ENCODE measurements around the gene SEMA3C. TPM values are rescaled to one million over a fixed set of nuclear protein-coding genes. Genes with fewer than 3 reads are reported as not detected.

SEMA3C gene
- total RNA-seq, 2 donors from 2014 or later = 89.2 to 184 TPM

DNA sequence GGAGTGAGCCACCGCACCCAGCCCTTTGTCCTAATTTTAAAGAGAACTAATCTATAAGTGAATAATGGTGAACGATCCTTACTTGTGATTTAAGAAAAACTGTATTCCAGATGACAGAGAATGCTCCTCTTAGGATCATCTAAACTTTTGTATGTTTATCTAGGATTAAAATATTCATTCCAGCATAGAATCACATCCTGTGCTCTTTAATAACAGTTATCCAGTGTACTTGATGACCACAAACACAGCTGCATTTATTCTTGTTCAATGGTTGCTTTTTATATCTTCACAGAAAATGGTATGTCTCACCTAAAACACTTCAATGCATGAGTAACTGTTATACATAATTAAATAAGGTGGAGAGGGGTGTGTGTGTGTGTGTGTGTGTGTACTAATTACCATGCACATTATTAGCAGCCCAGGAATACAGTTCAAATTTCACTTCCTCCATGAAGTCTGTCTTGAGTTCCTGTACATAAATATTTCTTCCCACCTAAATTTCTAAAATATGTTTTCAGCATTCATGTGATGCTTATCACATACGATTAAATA lies 38.5 kb upstream of the SEMA3C start:
- Histone ChIP-seq H3K27me3 (replicated peaks; ENCODE audit: insufficient read depth) (no peaks in the 10 kb centered on the region), H3K4me1 (ENCODE audit: control insufficient read depth in 1 of 2, low read depth in 2 of 2) (no peaks in the 10 kb centered on the region), H3K9me3 (no peaks in the 10 kb centered on the region), H3K27ac (no peak overlapping the region), H3K36me3 (no peaks in the 10 kb centered on the region), H3K4me3 (no peak overlapping the region)
- no peak for DNase-seq (ENCODE audit: low spot score)
- TF ChIP-seq, protein P1, sequence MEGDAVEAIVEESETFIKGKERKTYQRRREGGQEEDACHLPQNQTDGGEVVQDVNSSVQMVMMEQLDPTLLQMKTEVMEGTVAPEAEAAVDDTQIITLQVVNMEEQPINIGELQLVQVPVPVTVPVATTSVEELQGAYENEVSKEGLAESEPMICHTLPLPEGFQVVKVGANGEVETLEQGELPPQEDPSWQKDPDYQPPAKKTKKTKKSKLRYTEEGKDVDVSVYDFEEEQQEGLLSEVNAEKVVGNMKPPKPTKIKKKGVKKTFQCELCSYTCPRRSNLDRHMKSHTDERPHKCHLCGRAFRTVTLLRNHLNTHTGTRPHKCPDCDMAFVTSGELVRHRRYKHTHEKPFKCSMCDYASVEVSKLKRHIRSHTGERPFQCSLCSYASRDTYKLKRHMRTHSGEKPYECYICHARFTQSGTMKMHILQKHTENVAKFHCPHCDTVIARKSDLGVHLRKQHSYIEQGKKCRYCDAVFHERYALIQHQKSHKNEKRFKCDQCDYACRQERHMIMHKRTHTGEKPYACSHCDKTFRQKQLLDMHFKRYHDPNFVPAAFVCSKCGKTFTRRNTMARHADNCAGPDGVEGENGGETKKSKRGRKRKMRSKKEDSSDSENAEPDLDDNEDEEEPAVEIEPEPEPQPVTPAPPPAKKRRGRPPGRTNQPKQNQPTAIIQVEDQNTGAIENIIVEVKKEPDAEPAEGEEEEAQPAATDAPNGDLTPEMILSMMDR (IDR thresholded peaks at IDR 0.05) = no peak
- ATAC-seq (ENCODE audit: insufficient number of reproducible peaks, low FRiP score, low read depth) = no peak

GRCh38 chr7:80954191-80954590 lies 35.3 kb upstream of the SEMA3C start:
- H3K9me3 ChIP-seq = no peaks in the 10 kb centered on the region
- DNase-seq (ENCODE audit: low spot score) = no peak
- no peak overlapping the region for H3K27ac ChIP-seq
- TF ChIP-seq, protein P1 (IDR thresholded peaks at IDR 0.05) = no peak
- no peaks in the 10 kb centered on the region for H3K4me1 ChIP-seq (ENCODE audit: control insufficient read depth in 1 of 2, low read depth in 2 of 2)
- no peak overlapping the region for H3K4me3 ChIP-seq
- no peaks in the 10 kb centered on the region for H3K27me3 ChIP-seq (replicated peaks; ENCODE audit: insufficient read depth)
- no peak for ATAC-seq (ENCODE audit: insufficient number of reproducible peaks, low FRiP score, low read depth)
- no peaks in the 10 kb centered on the region for H3K36me3 ChIP-seq

DNA sequence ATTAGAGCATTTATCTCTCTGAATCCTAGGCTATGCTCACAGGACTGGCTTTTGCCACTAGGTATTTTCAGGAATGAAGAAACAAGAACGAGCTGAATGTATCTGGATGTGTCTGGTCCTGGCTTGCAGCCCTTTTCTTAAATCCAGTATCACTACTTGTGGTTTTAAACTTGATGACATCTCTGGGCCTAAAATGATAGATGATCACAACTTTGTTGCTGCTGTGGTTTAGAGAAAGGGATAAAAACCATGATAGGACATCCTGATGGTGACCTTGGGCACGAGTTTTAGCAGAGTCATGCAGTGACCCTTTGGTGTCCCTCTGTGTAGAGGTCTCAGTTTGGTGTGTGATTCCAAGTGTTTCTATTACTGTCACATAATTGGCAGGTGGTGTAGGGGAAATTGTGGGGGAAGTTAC lies 31.7 kb upstream of the SEMA3C start:
- no peaks in the 10 kb centered on the region for H3K36me3 ChIP-seq
- H3K27me3 ChIP-seq (replicated peaks; ENCODE audit: insufficient read depth) = no peaks in the 10 kb centered on the region
- DNase-seq (ENCODE audit: low spot score) (no peak), ATAC-seq (ENCODE audit: insufficient number of reproducible peaks, low FRiP score, low read depth) (no peak)
- H3K4me1 ChIP-seq (ENCODE audit: control insufficient read depth in 1 of 2, low read depth in 2 of 2) = no peaks in the 10 kb centered on the region
- TF ChIP-seq, protein P1 (IDR thresholded peaks at IDR 0.05) = no peak
- H3K9me3 ChIP-seq = no peaks in the 10 kb centered on the region
- H3K27ac ChIP-seq = no peak overlapping the region
- H3K4me3 ChIP-seq = no peak overlapping the region

GRCh38 chr7:80949449-80949848 lies 30.6 kb upstream of the SEMA3C start:
- TF ChIP-seq, protein P1 (IDR thresholded peaks at IDR 0.05) = no peak
- DNase-seq (ENCODE audit: low spot score) = no peak

DNA sequence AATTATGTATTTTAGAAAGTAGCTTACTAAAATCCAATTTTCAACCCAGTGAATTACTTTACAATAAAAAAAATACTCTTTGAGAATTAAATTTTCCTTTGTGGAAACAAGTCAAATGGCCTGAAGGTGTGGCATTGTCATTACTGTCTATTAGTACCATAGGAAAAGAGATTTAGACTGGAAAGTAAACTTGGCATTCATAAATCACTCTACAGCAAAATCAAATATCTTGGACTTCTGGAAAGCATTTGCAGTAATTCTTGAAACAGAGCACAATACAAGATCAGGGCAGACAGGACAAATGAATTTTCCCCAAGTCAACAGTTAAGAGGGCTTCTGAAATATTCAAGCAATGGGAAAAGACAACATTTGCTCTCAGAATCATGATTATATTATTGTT lies 28.0 kb upstream of the SEMA3C start:
- no peak for ATAC-seq (ENCODE audit: insufficient number of reproducible peaks, low FRiP score, low read depth)
- no peak for DNase-seq (ENCODE audit: low spot score)
- Histone ChIP-seq H3K9me3 (no peaks in the 10 kb centered on the region), H3K27me3 (replicated peaks; ENCODE audit: insufficient read depth) (no peaks in the 10 kb centered on the region), H3K4me3 (no peak overlapping the region), H3K36me3 (no peaks in the 10 kb centered on the region), H3K4me1 (ENCODE audit: control insufficient read depth in 1 of 2, low read depth in 2 of 2) (peaks cover 1 to 5% of the 10 kb centered on the region in 2 donors), H3K27ac (no peak overlapping the region)
- TF ChIP-seq, protein P1 (IDR thresholded peaks at IDR 0.05) = no peak

More at GRCh38 chr7:80949449-80949848, 30.6 kb upstream of the SEMA3C start:
- no peak overlapping the region for H3K4me3 ChIP-seq
- no peak for ATAC-seq (ENCODE audit: insufficient number of reproducible peaks, low FRiP score, low read depth)
- H3K27me3 ChIP-seq (replicated peaks; ENCODE audit: insufficient read depth) = no peaks in the 10 kb centered on the region
- H3K27ac ChIP-seq = no peak overlapping the region
- H3K9me3 ChIP-seq = no peaks in the 10 kb centered on the region
- no peaks in the 10 kb centered on the region for H3K4me1 ChIP-seq (ENCODE audit: control insufficient read depth in 1 of 2, low read depth in 2 of 2)
- H3K36me3 ChIP-seq = no peaks in the 10 kb centered on the region

Measured in thoracic aorta (tissue), 2 donors.